Measurements from ENCODE around the gene TRPV6.
A peak's percentile ranks its signal among the peaks of the same experiment; 100 is the strongest.

Gene TRPV6

DNA sequence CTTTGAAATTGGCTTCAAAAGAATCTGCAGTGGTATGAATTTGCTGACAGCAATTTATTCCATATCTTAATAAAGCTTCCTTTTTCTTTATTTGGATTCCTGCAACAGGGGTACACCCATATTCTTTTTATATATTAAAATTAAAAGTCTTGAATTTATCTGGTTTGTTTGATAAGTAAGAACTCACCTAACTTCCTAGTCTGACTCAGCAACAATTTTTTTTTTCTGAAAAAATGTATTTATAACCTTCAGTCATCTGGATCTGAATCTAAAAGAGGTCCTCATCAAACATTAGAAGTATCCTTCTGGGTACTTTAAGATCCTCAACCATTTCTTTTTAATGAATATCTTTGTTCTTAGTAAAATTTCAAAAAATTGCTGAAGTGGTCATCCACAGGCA lies 26.1 kb downstream of the TRPV6 start:
- Histone ChIP-seq H3K4me3 (ENCODE audit: low read length in 2 of 2) (no peak overlapping the region), H3K36me3 (ENCODE audit: control insufficient read depth in 2 of 2, insufficient read depth in 2 of 2, low read length in 2 of 2) (no peaks in the 10 kb centered on the region), H3K4me1 (ENCODE audit: control insufficient read depth, insufficient read depth, low read length) (peaks cover 10% of the 10 kb centered on the region), H3K27ac (ENCODE audit: low read length) (no peak overlapping the region), H3K9me3 (ENCODE audit: control insufficient read depth in 2 of 2, low read length in 2 of 2) (no peaks in the 10 kb centered on the region), H3K9ac (ENCODE audit: low read length in 2 of 2) (no peak overlapping the region), H3K27me3 (ENCODE audit: control insufficient read depth in 1 of 2, insufficient read depth in 2 of 2, low read length in 2 of 2) (no peaks in the 10 kb centered on the region)

DNA sequence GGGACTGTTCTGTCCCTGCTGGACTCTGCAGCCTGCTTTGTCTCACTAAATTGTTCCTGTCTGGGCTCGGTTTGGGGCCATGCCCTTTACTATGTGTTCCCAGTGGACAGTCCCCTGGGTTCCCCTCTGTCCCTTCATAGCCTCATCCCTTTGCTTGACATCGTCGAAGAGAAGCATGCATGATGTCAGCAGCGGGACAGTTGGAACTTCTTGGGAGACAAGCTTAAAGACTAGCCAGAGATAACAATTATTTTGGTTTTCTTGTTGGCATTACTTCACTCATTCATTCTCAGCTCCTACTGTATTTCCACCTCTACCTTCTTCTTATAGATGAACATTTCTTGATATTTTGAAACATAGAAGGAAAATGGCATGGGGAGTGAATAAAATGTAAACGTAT lies 27.9 kb downstream of the TRPV6 start:
- H3K27me3 ChIP-seq (ENCODE audit: control insufficient read depth in 1 of 2, insufficient read depth in 2 of 2, low read length in 2 of 2), result no peaks in the 10 kb centered on the region
- no peak overlapping the region for H3K9ac ChIP-seq (ENCODE audit: low read length in 2 of 2)
- H3K9me3 ChIP-seq (ENCODE audit: control insufficient read depth in 2 of 2, low read length in 2 of 2), result no peaks in the 10 kb centered on the region
- H3K4me3 ChIP-seq (ENCODE audit: low read length in 2 of 2), result no peak overlapping the region
- H3K36me3 ChIP-seq (ENCODE audit: control insufficient read depth in 2 of 2, insufficient read depth in 2 of 2, low read length in 2 of 2), result no peaks in the 10 kb centered on the region
- peaks cover 10% of the 10 kb centered on the region for H3K4me1 ChIP-seq (ENCODE audit: control insufficient read depth, insufficient read depth, low read length)
- H3K27ac ChIP-seq (ENCODE audit: low read length), result no peak overlapping the region

DNA sequence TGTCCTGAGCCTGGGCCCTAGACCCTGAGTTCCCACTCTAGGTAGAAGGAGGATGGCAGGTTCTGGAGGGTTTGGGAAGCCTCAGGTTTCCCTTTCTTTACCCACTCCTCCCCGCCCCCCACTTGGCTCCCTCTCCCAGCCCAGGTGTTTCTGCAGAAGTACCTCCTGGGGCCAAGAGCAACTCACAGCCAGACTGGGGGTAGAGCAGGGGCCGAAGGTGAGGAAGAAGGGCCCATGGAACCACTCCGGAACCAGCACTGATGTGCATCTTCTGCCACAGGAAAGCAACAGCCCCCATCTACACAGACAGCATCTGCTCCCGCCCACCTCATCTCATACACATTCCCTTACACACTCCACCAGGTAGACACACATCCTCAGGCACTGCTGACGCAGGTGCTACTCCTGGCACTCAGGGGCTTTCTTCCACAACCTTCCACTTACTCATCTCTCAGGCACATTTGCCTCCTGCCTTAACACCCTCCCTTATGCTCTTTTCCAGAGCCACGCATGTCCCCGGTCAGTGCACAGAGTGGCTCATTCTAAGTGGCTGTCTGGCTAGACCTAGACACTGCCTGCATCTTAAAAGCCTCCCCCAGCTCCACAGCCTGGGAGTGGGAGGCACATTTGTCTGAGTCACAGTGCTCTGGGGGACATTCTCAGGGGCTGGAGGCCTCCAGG lies 28.8 kb downstream of the TRPV6 start:
- H3K27me3 ChIP-seq (ENCODE audit: control insufficient read depth in 1 of 2, insufficient read depth in 2 of 2, low read length in 2 of 2), result no peaks in the 10 kb centered on the region
- peaks cover 10% of the 10 kb centered on the region for H3K4me1 ChIP-seq (ENCODE audit: control insufficient read depth, insufficient read depth, low read length)
- H3K9me3 ChIP-seq (ENCODE audit: control insufficient read depth in 2 of 2, low read length in 2 of 2), result no peaks in the 10 kb centered on the region
- no peaks in the 10 kb centered on the region for H3K36me3 ChIP-seq (ENCODE audit: control insufficient read depth in 2 of 2, insufficient read depth in 2 of 2, low read length in 2 of 2)
- H3K9ac ChIP-seq (ENCODE audit: low read length in 2 of 2), result no peak overlapping the region
- no peak overlapping the region for H3K27ac ChIP-seq (ENCODE audit: low read length)
- H3K4me3 ChIP-seq (ENCODE audit: low read length in 2 of 2), result no peak overlapping the region

DNA sequence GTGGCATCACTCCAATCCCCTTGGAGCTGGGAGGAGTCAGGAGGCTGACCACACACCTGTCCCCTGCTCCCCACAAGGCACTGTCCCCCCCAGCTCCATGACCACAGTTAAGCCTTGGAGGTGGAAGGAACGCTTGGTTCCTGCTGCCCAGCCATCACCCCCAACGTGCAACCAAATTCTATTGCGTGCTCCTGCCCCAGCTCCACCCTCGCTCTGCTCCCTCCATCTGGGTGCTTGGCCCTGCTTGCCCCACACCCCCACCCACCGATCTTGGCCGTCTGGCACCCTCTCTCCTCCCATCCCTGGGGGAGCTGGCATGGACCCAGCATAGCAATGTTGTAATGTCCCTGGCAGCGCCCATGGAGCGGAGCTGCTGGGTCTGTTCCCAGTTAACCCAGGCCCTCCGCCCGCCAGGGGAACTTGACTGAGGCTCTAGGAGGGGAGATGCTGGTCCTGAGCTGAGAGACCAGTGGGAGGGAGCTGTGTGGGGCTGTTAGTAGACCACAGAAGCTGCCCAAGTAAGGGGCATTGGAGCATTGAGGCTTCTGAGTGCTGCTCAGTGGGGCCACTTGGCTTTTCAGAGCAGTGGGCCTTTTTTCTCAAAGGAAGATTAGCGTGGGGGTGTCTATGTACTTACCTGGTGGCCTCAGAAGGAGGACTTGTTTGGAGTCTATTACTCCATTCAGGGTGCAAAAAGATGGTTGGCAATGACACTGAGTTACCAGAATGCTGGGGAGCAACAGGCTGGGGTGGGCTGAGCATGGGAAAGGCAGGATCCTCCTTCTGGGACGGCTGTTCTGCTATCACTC lies 29.6 kb downstream of the TRPV6 start:
- Histone ChIP-seq H3K27ac (ENCODE audit: low read length) (no peak overlapping the region), H3K4me1 (ENCODE audit: control insufficient read depth, insufficient read depth, low read length) (peaks cover 10% of the 10 kb centered on the region), H3K4me3 (ENCODE audit: low read length in 2 of 2) (peak overlapping the region; percentile 59 to 86), H3K9me3 (ENCODE audit: control insufficient read depth in 2 of 2, low read length in 2 of 2) (no peaks in the 10 kb centered on the region), H3K27me3 (ENCODE audit: control insufficient read depth in 1 of 2, insufficient read depth in 2 of 2, low read length in 2 of 2) (no peaks in the 10 kb centered on the region), H3K9ac (ENCODE audit: low read length in 2 of 2) (peak overlapping the region in 1 of 2 donors; percentile 42), H3K36me3 (ENCODE audit: control insufficient read depth in 2 of 2, insufficient read depth in 2 of 2, low read length in 2 of 2) (no peaks in the 10 kb centered on the region)

DNA sequence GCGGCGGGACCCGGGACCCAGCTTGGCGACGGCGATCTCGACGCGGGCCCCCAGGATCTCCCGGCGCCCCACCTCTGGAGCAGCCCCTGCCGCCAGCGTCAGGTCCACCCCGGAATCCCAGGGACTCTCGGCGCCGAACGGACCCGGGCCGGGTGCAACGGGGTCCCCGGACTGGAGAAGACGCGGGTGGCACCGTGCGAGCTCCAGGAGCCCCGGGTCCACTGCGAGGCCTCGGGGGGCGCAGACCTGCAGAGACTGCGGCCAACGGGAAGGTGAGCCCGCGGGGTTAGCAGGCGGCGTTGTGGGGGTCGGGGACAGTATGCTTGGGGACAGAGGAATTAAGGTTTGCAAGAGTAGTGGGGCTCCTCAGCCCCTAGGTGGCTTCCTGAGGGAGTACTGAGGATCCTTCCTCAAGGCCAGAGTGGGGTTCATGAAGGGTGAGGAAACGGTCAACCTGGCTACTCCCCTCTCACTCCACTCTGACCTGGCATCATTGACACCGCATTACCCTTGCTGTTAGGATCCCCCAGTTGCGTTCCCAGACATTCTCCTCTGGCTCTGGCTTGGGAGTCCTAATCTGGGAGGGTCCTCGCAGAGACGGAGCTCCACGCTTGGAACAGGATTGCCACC lies 30.3 kb downstream of the TRPV6 start:
- Histone ChIP-seq H3K4me3 (ENCODE audit: low read length in 2 of 2) (peak overlapping the region; percentile 59 to 86), H3K4me1 (ENCODE audit: control insufficient read depth, insufficient read depth, low read length) (peaks cover 10% of the 10 kb centered on the region), H3K9me3 (ENCODE audit: control insufficient read depth in 2 of 2, low read length in 2 of 2) (no peaks in the 10 kb centered on the region), H3K27ac (ENCODE audit: low read length) (no peak overlapping the region), H3K9ac (ENCODE audit: low read length in 2 of 2) (peak overlapping the region in 1 of 2 donors; percentile 42), H3K27me3 (ENCODE audit: control insufficient read depth in 1 of 2, insufficient read depth in 2 of 2, low read length in 2 of 2) (no peaks in the 10 kb centered on the region), H3K36me3 (ENCODE audit: control insufficient read depth in 2 of 2, insufficient read depth in 2 of 2, low read length in 2 of 2) (no peaks in the 10 kb centered on the region)

DNA sequence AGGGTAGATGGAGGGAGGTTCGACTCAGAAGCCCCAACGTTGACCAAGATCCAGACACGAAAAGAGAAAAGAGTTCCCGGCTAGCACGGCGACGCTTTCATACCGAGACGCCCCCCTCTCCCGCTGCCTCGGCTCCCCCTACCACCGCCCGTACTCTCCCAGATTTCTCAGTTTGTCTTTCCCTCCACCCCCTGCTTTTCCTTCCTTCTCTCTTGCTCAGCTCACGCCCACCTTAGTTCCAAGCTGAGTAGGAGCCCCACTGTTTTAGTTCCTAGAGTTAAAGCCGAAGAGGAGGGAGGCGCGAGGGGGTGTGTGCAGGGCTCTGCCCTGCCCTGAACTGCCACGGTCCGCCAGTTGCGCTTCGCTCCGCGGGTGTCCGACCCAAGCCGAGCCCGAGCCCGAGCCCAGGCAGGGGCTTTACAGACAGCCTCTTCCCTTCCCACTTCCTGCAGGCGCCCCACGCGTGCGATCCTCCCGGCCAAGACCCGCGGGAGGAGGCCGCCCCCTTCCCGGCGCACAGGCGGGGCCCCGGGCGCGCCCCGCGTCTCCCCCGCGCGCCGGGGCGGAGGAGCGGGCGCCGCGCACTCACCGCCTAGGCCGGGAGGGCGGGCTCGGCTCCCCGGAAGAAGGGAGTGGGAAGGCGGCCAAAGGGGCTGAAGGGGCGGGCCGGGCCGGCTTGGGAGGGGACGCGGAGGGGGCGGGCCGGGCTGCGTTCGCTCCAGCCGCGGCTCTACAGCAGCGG lies 31.0 kb downstream of the TRPV6 start, which contains the start of gene EPHB6:
TSS of gene EPHB6 (plus strand) at position 705 of the 742 bp plus-strand sequence. CDS start 8,152 bp downstream, outside the sequence.
- H3K27me3 ChIP-seq (ENCODE audit: control insufficient read depth in 1 of 2, insufficient read depth in 2 of 2, low read length in 2 of 2), result no peaks in the 10 kb centered on the region
- H3K4me1 ChIP-seq (ENCODE audit: control insufficient read depth, insufficient read depth, low read length), result peaks cover 10% of the 10 kb centered on the region
- no peaks in the 10 kb centered on the region for H3K9me3 ChIP-seq (ENCODE audit: control insufficient read depth in 2 of 2, low read length in 2 of 2)
- peak within 1 kb of the TSS; percentile 31 for H3K27ac ChIP-seq (ENCODE audit: low read length)
- H3K9ac ChIP-seq (ENCODE audit: low read length in 2 of 2), result peak within 1 kb of the TSS; percentile 66 to 76
- no peaks in the 10 kb centered on the region for H3K36me3 ChIP-seq (ENCODE audit: control insufficient read depth in 2 of 2, insufficient read depth in 2 of 2, low read length in 2 of 2)
- H3K4me3 ChIP-seq (ENCODE audit: low read length in 2 of 2), result peak within 1 kb of the TSS; percentile 86 to 90

DNA sequence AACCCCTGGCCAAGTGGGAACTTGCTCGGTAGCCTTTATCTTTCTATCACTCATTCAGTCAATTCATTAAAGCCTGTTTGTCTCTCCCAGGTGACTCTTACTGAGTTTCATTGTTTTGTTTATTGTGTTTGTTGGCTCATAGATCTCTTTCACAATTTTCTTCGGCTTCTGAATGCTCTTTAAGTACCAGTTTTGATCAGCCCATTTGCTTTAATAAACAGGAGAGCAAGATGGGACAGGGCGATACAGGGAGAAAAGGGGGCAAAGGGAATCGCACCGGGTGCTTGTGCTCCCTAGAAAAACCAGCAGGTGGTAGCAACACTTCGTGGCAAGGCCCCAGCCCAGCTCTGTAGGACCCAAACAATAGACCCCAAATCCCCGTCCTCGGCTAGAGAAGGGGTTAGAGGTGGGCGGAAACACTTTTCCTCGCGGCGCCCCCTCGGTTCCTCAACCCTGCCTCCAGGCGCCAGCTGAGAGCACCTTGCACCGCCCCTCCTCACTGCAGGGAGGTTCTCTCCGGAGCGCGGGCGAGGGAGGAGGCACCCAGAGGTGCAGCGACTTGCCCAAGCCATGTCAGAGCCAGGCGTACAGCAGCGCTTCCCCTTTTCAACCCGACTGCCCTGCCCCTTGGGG lies 31.7 kb downstream of the TRPV6 start:
- H3K36me3 ChIP-seq (ENCODE audit: control insufficient read depth in 2 of 2, insufficient read depth in 2 of 2, low read length in 2 of 2), result no peaks in the 10 kb centered on the region
- no peaks in the 10 kb centered on the region for H3K27me3 ChIP-seq (ENCODE audit: control insufficient read depth in 1 of 2, insufficient read depth in 2 of 2, low read length in 2 of 2)
- H3K27ac ChIP-seq (ENCODE audit: low read length), result peak overlapping the region; percentile 31
- H3K9ac ChIP-seq (ENCODE audit: low read length in 2 of 2), result peak overlapping the region; percentile 66 to 76
- no peaks in the 10 kb centered on the region for H3K9me3 ChIP-seq (ENCODE audit: control insufficient read depth in 2 of 2, low read length in 2 of 2)
- H3K4me3 ChIP-seq (ENCODE audit: low read length in 2 of 2), result peak overlapping the region; percentile 86 to 90
- H3K4me1 ChIP-seq (ENCODE audit: control insufficient read depth, insufficient read depth, low read length), result peaks cover 10% of the 10 kb centered on the region

DNA sequence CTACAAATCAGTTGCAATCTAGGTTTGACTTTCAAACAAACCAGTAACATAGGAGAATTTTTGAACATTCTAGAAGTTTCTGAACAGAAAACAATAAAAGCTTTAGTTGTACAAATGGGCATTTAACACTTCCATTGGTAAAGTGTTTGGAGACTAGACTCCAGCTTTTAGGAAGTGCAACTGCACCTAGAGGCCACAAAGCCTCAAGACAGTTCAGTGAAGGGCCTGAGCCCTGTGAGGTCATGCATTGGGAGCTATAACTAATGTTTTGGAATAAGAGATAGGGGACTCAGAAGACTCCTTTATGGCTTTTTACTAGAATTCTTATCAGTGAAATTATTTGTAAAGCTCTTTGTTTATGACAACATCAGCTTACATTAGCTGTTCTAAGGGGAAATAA lies 33.6 kb downstream of the TRPV6 start:
- H3K9ac ChIP-seq (ENCODE audit: low read length in 2 of 2), result no peak overlapping the region
- no peak overlapping the region for H3K27ac ChIP-seq (ENCODE audit: low read length)
- H3K9me3 ChIP-seq (ENCODE audit: control insufficient read depth in 2 of 2, low read length in 2 of 2), result no peaks in the 10 kb centered on the region
- H3K27me3 ChIP-seq (ENCODE audit: control insufficient read depth in 1 of 2, insufficient read depth in 2 of 2, low read length in 2 of 2), result no peaks in the 10 kb centered on the region
- H3K36me3 ChIP-seq (ENCODE audit: control insufficient read depth in 2 of 2, insufficient read depth in 2 of 2, low read length in 2 of 2), result no peaks in the 10 kb centered on the region
- H3K4me3 ChIP-seq (ENCODE audit: low read length in 2 of 2), result no peak overlapping the region
- H3K4me1 ChIP-seq (ENCODE audit: control insufficient read depth, insufficient read depth, low read length), result peaks cover 10% of the 10 kb centered on the region

DNA sequence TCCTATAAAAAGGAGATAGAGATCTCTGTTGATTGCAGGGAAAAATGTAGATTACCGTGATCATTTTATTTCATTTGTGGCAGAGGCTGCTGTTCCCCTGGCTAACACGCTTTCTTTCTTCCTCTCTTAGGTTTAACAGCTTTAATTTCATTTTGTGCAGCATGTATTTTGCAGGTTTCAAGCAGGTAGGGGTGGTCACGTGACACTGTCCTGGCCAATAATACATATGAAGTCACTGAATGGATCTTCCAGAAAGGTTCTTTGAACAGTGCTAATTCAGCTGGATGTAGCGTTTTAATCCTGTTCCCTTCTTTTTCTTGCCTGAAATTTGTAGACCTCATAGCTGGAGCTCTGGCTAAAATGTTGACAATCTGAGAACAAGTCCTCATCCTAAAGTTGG lies 34.3 kb downstream of the TRPV6 start:
- no peaks in the 10 kb centered on the region for H3K9me3 ChIP-seq (ENCODE audit: control insufficient read depth in 2 of 2, low read length in 2 of 2)
- H3K36me3 ChIP-seq (ENCODE audit: control insufficient read depth in 2 of 2, insufficient read depth in 2 of 2, low read length in 2 of 2), result no peaks in the 10 kb centered on the region
- H3K4me1 ChIP-seq (ENCODE audit: control insufficient read depth, insufficient read depth, low read length), result peaks cover 10% of the 10 kb centered on the region
- no peak overlapping the region for H3K27ac ChIP-seq (ENCODE audit: low read length)
- H3K4me3 ChIP-seq (ENCODE audit: low read length in 2 of 2), result no peak overlapping the region
- H3K9ac ChIP-seq (ENCODE audit: low read length in 2 of 2), result no peak overlapping the region
- H3K27me3 ChIP-seq (ENCODE audit: control insufficient read depth in 1 of 2, insufficient read depth in 2 of 2, low read length in 2 of 2), result no peaks in the 10 kb centered on the region

DNA sequence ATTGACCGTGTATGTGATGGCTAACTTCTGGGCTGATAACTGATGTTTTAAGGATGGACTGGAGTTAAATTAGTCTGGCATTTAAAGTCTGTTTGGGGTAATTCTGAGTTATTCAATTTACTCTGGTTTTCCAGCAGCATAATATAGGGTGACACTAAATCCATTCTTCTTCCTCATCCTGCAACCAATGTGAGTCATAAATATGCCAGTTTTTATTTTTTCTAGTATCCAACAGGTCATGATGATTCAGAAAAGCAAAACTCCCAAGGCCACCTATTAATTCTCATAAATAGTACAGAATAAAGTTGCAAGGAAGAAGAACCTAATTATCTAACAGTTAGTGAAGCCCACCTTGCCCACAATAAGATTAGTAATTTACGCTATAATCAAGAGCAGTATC lies 38.2 kb downstream of the TRPV6 start:
- no peaks in the 10 kb centered on the region for H3K36me3 ChIP-seq (ENCODE audit: control insufficient read depth in 2 of 2, insufficient read depth in 2 of 2, low read length in 2 of 2)
- H3K9ac ChIP-seq (ENCODE audit: low read length in 2 of 2), result no peak overlapping the region
- no peak overlapping the region for H3K27ac ChIP-seq (ENCODE audit: low read length)
- no peaks in the 10 kb centered on the region for H3K4me1 ChIP-seq (ENCODE audit: control insufficient read depth, insufficient read depth, low read length)
- H3K9me3 ChIP-seq (ENCODE audit: control insufficient read depth in 2 of 2, low read length in 2 of 2), result no peaks in the 10 kb centered on the region
- no peak overlapping the region for H3K4me3 ChIP-seq (ENCODE audit: low read length in 2 of 2)
- H3K27me3 ChIP-seq (ENCODE audit: control insufficient read depth in 1 of 2, insufficient read depth in 2 of 2, low read length in 2 of 2), result no peaks in the 10 kb centered on the region
